ENCODE results near the gene SFI1.

GRCh38 chr22:31533374-31533773, 37.0 kb downstream of the SFI1 start:
- TF ChIP-seq CTCF (IDR thresholded peaks at IDR 0.05), result no peak
- TF ChIP-seq POLR2A (IDR thresholded peaks at IDR 0.05), result no peak

Data from esophagus squamous epithelium (tissue), 4 donors.